Measurements from ENCODE around the gene SPINT2.

SPINT2 gene

DNA sequence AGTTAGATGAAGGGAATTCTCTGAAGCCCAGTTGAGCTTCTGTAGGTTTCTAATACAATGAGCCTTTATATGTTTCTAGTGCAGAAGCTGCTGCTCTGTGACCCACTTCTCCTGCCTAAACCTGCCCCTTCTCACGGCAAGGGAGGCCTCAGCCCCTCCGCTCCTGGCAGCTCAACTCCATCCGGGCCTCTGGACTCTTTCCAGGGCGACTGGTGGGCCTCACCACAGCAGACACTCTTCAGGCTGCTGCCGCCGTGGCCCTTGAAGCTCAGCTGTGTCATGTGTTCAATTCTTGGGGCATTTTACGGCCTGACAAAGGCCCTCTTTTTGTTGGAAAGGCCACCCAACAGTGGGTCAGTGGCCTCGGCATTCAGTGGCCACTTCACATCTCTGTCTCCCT lies 29.7 kb downstream of the SPINT2 start:
- DNase-seq (ENCODE audit: low spot score): no peak

GRCh38 chr19:38298821-38299680 lies 34.7 kb downstream of the SPINT2 start:
- DNase-seq (ENCODE audit: low spot score): no peak

DNA sequence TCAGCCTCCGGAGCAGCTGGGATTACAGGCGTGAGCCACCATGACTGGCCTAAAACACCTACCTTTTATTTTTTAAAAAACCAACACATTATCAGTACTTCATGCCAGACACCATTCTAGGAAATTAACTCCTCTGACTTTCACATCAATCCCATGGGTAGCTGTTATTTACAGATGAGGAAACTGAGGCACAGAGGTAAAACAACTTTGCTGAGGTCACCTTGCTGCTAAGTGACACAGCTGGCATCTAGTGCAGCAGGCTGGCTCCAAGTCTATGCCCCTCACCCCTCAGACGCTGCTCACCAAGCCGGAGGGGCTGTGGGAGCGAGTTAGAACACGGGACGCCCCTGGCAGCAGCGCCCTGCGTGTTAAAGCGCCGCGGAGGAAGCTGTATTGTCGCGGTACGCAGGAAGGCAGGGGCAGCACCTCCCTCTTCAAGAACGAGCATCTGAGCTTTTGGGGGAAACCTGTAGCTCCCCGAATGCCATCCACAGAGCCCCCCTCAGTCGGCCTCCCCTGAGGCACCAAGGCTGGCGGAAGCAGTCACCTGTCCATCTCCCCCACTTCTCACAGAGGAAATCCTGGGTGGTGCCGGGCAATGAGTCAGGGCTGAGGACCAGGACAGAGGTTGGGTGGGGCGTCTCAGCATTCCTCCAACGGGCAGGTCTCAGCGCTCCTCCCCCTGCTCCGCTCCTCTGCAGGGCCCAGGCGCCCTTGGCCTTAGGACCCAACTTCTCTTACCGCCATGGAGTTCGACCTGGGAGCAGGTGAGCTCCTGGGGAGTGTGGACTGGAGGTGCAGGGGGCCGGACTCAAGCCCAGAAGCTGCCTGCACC lies 39.4 kb downstream of the SPINT2 start, which contains the start of gene C19orf33:
C19orf33 (plus strand) TSS at position 735 of the 835 bp plus-strand sequence; CDS start at position 746, 11 bp downstream.
- no peak for DNase-seq (ENCODE audit: low spot score)

GRCh38 chr19:38304352-38304865 lies 40.0 kb downstream of the SPINT2 start:
- DNase-seq (ENCODE audit: low spot score): no peak

DNA sequence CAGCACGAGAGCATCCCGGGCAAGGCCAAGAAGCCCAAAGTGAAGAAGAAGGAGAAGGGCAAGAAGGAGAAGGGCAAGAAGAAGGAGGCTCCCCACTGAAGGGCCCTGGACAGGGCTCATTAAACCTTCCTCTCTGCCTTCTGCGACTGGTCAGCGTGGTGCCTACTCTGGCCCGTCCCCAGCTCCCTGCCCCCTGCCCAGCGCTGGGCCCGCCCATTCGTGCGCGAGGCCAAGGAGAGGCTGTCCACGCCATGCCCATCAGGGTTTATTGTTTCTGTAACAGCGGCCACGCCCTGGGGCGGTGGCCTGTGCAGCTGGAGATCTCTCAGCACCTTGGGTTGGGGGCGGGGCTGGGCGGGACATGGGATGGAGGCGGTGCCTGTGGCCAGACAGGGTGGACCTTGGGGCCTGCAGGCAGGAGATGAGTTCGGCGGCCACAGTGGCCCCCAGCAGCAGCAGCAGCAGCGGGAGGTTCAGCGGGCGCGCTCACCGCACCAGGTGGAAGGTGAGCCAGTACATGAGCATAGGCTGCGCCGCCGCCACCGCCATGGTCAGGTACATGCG lies 40.6 kb downstream of the SPINT2 start:
- peak; percentile 31 for DNase-seq (ENCODE audit: low spot score)

DNA sequence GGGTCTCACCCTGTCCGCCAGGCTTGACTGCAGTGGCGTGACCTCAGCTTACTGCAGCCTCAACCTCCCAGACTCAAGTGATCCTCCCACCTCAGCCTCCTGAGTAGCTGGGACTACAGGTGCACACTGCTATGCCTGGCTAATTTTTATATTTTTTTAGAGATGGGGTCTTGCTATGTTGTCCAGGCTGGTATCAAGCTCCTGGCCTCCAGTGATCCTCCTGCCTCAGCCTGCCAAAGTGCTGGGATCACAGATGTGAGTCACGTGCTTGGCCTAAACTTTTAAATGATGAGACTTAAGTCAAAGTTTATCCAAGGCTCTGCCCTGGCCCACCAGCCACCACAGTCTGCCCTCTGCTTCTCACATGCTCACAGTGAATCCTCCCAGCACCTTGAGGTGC lies 41.9 kb downstream of the SPINT2 start:
- DNase-seq (ENCODE audit: low spot score): no peak

- DNase-seq (ENCODE audit: low spot score): no peak
These were observed 42.7 kb downstream of the SPINT2 start for GRCh38 chr19:38307076-38307475.

- DNase-seq (ENCODE audit: low spot score): no peak
These were observed 43.2 kb downstream of the SPINT2 start for GRCh38 chr19:38307597-38307996.

DNA sequence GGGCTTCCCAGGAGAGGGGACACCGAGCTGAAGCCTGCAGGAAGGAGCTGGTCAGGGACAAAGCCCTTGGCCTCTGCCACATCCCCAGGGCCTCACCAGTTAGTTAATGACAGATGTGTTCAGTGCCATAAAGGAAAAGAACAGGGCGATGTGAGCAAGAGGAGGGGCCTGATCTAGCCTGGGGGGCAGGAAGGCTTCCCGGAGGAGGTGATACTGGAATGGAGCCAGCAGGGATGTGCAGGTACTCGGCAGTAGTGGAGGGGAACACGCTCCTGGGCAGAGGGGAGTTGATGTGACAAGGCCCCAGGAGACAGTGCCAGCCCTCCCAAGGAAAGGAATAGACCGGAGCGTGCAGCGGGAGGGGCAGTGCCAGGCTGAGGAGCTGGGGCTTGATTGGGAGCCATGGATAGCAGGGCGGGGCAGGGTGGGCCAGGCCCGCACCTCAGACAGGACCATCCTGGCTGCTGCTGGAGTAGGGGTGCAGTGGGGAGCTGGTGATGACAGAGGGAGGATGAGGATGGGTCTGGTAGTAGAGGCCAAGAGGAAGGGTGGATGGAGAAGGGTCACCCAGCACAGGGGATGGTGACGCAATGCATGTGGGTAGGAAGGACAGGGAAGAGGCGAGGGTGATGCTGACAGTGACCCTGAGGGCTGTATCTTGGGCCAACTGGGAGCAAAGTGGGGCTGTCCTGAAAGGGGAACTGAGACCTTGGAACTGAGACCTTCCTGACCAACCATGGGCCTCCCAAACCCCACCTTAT lies 43.8 kb downstream of the SPINT2 start:
- no peak for DNase-seq (ENCODE audit: low spot score)

- no peak for DNase-seq (ENCODE audit: low spot score)
These were observed 44.7 kb downstream of the SPINT2 start for GRCh38 chr19:38308926-38309614.

- no peak for DNase-seq (ENCODE audit: low spot score)
These were observed 45.4 kb downstream of the SPINT2 start for GRCh38 chr19:38309615-38310278.

- no peak for DNase-seq (ENCODE audit: low spot score)
These were observed 45.9 kb downstream of the SPINT2 start for GRCh38 chr19:38310279-38310670.

GRCh38 chr19:38310986-38311385 lies 46.6 kb downstream of the SPINT2 start:
- no peak for DNase-seq (ENCODE audit: low spot score)

DNA sequence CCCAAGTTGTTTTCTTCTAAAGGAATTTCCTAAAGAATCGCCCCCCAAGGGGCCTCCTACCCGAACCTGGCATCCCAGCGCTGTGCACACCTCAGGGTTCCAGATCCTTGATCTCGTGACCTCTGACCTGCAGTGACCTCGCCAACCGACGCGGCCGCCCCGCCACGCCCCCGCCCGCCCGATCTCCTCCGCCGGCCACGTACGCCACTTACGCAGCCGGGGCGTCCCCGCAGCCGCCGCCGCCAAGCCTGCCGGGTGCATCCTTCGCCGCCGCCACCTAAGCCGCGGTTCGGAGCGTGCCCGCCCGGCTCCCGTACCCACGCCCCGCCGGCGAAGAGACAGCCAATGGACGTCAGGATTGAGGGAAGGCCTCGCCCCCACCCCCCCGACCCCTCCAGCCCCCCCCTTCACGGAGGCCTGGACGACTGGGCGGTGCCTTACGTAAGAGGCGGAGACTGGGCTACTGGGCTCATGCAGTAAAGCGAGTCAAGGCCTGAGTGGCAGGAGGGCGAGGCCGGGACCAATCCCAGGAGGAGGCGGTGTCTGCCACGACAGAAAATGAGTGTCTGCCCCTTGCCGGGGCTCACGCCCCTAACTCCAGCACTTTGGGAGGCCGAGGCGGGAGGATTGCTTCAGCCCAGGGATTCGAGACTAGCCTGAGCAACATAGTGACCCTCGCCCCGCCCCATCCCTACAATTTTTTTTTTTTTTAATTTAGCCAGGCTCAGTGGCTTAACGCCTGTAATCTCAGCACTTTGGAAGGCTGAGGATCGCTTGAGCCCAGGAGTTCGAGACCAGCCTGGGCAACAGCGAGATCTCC lies 51.5 kb downstream of the SPINT2 start, which contains the start of gene YIF1B:
YIF1B (minus strand) TSS at position 291 of the 820 bp plus-strand sequence; CDS start at position 261, 30 bp downstream.
- DNase-seq (ENCODE audit: low spot score): peak; percentile 96

DNA sequence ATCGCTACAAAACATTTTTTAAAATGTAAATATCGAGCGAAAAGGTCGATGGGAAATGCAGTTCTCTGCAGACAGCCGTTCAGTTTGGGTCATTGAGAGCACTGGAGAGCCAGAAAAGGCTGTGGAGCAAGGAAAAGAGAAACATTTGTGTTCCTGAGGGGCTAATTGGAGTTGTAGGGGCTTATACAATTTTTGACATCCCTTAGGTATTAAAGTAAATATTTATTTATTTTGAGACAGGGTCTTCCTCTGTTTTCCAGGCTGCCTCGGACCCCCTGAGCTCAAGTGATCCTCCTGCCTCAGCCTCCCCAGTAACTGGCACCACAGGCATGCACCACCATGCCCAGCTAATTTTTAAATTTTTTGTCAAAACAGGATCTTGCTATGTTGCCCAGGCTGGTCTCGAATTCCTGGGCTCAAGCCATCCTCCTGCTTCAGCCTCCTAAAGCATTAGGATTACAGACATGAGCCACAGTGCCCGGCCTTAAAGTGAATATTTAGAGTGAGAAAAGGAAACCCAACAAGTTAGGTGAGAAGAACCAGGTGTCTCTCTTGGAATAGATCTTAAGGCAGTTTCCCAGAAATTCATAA lies 52.2 kb downstream of the SPINT2 start:
- no peak for DNase-seq (ENCODE audit: low spot score)

DNA sequence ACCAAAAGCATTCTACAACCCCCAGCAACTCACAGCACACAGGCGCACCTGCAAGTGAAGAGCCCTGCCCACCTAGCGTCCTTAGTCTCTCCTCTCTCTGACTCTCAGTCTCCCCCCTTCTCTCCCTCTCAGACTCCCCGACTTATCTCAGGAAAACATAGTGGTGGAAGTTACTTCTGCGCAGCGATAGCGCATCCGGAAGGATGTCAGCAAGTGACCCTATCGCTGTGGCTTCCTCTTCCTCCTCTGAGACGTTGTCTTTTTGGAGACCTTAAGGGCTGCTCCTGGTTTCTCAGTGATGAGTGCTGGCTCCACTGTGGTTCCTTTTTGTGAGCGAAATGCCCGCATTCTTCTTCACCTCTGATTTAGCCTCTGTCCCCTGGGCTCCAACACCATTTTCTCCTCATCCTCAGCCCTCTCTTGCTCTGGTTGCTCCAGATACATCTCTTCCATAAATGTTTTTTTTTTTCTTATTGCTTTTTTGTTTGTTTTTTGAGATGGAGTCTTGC lies 52.8 kb downstream of the SPINT2 start:
- DNase-seq (ENCODE audit: low spot score): peak; percentile 82

GRCh38 chr19:38318660-38319059 lies 54.3 kb downstream of the SPINT2 start:
- DNase-seq (ENCODE audit: low spot score): no peak

DNA sequence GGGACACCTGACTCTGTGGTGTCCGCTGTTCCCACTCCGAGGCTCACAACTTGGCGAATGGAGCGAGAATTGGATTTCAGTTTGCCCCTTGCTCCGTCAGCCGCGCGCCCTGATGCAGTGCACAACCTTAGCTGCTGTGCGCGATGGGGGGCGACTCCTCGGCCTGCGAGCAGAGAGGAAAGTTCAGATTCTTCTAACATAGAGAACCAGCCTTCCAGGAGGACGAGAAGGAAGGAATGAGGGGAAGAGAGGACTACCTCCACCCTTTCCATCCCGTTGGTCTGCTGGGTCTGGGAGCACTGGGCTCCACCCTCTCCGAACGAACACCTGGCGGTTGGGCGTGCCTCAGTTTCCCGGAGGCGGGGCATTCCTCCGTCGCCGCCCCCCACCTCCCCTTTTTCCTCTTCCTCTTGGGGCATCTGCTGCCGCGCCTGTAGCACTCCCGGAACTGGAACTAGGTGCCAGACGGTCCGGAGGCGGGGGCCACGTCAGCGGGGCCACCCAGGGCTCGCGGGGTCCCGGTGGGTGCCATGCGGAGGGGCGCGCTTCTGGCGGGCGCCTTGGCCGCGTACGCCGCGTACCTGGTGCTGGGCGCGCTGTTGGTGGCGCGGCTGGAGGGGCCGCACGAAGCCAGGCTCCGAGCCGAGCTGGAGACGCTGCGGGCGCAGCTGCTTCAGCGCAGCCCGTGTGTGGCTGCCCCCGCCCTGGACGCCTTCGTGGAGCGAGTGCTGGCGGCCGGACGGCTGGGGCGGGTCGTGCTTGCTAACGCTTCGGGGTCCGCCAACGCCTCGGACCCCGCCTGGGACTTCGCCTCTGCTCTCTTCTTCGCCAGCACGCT lies 55.3 kb downstream of the SPINT2 start, which contains the start of gene KCNK6:
KCNK6 (plus strand) TSS at position 425 of the 838 bp plus-strand sequence; CDS start at position 531, 106 bp downstream.
- DNase-seq (ENCODE audit: low spot score): no peak
